HG02885 (cell line): Measurements from ENCODE around the gene GORASP1.
A peak's percentile ranks its signal among the peaks of the same experiment; 100 is the strongest.

ENCODE experiments used
- ATAC-seq: cut with Tn5 transposase; IDR thresholded peaks from one replicate; pipeline ENCODE4 v1.9.1; 2021; ENCODE audit warnings: mild to moderate bottlenecking; ENCODE audit not compliant: unreplicated experiment, poor library complexity

The GORASP1 gene

DNA sequence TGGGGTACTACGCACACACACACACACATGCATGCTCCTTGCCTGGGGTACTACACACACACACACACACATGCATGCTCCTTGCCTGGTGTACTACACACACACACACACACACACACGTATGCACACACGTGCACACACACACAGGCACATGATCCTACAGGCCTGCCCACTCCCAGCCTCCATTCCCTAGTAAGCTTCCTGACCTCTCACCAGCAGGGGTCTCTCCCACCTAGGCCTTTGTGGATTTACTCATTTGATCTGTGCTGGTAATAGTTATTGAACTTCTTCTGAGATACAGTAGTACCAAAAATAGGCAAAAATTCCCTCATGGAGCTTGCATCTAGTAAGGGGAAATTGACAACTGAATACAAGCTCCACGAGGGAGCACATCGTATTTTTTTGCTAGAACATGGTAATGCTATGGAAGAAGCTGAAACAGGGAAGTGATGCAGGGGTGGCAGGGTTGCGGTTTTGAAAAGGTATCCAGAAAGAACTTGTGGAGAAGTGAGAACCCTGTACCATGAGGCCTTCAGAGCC lies 19.2 kb upstream of the GORASP1 start:
- no peak for ATAC-seq

DNA sequence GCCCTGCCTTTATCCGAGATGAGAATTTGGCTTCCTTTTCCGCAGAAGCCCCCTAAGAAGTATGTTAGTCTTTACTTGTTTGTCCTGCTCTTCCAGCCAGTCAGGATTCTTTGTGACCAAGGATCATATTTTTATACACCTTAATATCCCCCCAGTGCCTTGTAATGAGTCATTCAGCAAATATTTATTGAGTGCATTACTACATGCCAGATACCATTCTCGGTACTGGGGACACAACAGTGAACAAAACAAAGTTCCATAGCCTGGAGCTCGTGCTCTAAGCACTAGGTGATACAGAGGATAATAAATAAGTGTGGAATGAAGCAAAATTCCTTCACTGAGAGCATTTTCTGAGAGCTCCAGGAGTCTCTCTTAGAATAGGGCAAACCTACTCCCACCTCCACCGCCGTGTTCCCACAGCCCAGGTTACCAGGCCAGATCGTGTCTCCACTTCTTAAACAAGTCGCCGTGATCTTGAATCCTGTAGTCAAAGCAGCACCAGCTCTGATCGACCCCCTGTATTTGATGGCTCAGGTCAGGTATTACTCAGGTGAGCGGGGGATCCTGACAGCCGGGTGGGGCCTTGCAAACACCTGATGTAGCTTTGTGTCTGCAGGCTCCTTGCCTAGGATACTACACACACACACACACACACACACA lies 18.5 kb upstream of the GORASP1 start:
- no peak for ATAC-seq

DNA sequence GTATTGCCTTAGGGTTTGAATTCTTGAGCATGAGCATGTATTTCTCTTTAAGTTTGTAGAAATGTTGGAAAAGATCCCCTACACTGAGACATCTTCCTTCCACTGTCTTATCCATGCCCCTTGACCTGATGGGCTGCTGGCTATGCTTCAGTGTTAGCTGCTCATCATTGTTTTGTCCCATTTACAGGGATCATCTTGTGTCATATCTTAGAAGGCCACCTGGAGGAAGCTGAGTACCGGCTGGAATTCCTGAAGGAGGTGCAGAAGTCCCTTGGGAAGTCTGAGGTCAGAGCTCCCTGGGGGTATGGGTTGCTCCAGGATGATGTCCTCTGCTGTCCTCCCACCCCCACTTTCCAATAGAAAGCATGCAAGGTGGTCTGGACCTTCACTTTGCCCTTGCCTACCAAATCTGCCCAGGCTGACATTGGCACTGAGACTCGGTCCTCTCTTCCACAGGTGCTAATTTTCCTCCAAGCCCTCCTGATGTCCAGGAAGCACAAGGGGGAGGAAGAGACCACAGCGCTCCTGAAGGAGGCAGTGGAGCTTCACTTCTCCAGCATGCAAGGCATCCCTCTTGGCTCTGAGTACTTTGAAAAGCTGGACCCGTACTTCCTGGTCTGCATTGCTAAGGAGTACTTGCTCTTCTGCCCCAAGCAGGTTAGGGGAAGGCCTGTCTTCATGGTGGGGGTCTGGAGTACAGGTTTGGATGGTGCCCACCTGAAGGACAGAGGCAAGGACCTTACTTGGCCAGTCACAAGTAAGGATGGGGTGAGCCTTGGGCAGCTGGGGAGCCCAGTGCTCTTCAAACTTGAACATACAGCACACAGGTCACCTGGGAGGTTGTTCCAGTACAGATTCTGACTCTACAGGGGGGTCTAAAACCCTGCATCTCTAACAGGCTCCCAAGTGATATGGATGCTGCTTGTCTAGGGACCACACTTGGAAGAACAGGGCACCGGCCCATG lies 17.7 kb upstream of the GORASP1 start:
- ATAC-seq: no peak

DNA sequence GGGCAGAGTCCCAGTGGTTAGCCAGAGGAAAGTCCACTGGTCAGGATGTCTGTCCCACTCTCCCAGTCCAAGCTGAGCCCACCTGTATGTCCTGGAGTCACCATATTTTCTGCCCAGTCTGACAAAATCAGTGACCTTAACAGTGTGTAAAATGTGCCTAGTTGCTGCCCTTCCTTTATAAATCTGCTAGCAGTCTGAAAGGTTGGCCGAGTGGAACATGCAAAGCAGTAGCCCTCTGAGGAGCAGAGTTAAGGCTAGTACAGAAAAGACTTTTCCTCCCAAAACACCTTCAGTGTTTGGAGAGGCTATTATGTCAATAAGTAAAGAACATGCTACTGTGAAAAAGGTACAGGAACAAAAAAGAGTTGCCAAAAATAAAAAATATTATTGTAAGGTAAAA lies 15.4 kb upstream of the GORASP1 start:
- peak; percentile 88 for ATAC-seq

DNA sequence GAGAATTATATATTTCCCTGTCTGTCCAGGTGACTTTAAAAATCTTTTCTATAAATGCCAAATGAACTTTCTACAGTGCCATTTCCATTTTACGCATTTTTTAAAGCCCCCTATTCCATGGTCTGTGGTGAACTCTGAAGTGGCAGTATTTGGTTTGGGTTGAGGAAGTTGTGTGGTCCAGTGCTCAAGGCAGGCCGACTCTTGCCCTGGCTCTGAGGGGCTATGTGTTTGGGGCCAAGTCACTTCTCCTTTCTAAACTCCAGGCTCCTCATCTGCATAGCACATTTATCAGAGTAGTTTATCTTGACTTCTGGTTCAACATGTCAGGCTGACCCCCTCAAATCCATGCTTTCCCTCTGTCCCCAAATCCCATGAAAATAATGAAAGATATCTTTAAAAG lies 14.2 kb upstream of the GORASP1 start:
- no peak for ATAC-seq

DNA sequence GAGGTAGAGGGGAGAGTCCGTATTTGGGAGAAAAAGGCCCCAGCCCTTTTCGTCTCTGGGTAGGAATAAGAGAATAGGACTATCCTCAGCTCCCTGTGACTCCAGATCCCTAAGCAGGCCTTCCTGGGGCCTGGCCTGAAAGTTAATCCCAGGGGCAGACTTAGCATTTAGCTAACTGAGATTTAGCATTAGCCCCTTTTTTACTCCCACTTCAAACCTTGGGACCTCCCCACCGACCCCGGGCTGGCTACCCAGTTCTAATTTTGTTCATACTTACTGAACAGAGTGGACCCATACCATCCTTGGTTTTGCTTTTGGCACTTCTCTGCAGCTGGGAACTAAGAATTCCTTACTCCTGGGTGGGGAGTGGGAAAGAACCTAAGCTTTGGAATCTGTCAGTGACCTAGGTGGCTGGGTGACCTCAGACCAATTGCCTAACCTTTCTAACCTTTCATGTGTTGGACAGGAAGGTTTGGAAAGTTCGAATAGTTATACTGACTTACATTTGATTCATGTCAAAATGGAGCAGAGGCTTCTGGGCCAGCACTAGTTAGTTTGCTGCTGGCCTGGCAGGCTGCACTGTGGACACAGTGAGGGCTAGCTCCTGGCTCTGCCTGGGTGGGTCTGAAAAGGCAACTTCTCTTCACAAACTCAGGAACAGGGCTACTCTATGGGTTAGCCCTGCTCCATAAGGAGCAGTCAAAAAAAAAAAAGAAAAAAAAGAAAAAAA lies 11.7 kb upstream of the GORASP1 start:
- no peak for ATAC-seq

DNA sequence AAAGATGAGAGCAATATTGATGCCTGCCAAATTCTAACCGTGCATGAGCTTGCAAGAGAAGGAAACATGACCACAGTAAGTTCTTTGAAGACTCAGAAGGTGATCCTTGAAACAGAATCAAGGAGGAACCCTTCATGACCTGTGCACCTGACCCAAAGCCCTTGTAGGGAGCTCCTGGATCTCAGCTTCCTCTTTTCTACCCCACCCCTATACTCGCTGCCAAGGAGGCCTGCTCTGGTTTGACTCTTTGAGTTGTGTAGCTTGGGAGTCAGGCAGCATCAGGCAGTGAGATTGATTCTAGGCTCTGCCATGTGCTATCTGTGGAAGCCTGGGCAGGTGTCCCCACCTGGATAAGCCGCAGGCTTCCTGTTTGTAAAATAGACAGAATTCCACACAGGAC lies 10.7 kb upstream of the GORASP1 start:
- ATAC-seq: no peak

DNA sequence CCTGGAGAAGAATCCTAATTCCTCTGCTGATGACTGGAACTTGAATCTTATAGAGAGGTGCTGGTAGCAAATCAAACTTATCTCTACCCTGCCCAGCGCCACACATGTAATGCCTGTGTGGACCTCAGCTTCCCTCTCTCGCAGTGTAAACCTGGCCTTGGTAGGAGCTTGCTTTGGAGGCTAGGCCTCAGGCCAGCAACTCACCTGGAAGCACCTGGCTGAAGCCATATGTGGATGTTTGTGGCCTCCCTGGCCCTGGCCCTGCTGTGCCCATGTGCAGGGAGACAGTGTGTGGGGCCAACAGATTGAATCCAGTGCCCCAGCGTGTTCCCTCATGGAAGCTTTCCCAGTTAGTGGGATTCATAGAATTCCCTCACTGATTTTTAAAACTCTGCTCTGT lies 8.4 kb upstream of the GORASP1 start:
- ATAC-seq: no peak

DNA sequence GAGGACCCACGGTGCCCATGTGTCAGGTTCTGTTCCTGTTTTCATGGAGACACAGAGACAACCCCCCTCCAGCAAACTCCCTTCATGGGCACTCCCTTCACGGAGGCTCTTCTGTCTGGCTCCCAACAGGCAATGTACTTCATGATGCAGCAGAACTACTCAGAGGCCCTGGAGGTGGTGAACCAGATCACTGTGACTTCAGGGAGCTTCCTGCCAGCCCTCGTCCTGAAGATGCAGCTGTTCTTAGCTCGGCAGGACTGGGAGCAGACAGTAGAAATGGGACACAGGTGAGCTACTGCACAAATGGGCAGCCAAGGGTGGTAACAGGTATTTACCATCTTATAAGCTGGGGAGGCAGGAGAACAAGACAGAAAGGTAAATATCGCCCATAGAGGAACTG lies 7.0 kb upstream of the GORASP1 start:
- no peak for ATAC-seq

DNA sequence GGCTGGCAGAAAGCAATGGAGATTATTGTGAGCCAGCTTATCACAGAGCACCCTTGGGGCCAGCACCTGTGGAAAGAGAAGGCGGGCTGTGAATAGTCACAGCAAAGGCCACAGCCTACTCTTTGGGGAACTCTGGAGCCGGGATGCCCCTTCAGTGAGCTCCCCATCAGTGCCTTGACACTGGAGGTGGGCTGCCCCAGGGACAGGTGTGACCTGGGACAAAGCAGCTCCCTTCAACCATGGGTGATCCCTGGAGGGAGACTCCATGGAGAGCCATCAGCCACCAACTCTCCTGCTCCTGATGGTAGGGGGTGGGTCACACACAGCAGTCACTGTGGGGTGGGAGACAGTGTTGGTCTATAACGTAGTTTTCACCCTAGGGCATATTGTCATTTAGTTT lies 5.9 kb upstream of the GORASP1 start:
- ATAC-seq: no peak

DNA sequence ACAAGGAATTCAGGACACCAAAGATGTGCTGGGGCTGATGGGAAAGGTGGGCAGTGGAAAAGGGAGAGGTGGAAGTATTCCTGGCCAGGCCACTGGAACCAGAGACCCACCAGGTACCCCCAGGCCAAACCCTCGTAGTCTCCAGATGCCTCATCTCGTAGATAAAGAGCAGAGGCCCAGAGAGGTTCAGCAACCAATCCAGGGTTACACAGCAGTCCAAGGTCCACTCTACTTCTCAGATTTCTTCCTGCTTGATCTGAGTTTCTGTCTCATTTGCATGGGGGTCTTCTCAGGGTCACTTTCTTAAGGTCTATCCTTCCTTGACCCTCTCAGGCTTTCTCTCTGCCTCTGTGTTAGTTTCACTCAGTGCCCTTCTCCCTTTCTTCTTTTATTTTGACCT lies 5.1 kb upstream of the GORASP1 start:
- no peak for ATAC-seq

DNA sequence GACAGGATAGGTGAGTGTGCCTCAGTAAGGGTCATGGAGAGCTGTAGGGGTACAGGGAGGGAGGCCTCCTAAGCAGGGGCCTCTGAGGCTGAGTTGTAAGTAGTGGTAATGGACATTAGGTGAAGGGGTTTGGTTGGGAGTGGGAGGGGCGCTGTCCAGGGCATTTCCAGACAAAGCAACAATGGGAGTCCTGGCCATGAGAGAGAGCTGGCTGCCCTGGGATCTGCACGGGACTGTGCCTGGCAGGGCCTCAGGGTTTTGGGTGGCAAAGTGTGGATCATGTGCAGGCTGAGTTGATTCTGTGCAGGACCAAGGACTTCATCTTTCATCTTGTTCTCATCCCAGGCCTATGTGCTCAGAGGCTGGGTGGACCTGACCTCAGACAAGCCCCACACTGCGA lies 4.7 kb upstream of the GORASP1 start:
- ATAC-seq: no peak

DNA sequence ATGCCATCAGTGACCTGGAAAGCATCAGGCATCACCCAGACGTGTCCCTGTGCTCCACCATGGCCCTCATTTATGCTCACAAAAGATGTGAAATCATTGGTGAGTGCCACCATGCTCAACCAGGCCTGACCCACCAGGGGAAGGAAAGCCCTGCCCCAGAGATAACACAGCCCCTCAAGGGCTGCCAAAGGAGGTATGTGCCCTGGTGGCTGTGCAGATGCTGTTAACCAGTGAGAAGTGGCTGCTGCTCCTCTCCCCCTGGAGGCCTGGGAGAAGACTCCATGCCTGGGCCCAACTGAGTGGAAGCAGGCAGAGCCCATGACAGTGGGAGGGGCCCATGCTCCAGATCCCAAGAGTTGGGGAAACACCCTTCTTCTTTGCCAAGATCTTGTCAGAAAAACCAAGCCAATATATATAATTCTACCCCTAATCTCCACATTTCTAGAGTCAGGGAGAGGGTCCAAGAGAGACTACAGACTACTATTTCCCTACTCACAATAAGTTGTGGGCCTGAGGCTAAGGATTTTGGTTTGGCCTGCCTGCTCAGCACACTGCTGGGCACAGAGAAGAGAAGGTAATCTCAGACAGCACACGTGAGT lies 2.7 kb upstream of the GORASP1 start:
- no peak for ATAC-seq

DNA sequence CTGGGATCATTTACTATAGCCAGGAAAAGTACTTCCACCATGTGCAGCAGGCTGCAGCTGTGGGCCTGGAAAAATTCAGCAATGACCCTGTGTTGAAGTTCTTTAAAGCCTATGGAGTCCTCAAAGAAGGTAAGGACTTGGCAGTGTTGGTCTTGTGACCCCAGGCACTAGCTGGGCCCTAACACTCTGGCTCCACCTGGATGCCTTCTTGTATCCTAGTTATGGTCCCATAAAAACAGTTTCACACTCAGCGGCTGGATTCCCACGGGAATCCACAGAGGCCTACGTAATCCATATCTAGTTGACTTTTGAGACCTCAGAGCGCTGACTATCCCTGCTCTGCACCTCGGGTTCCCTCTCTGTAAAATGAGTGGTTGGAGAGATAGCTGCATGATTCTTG lies 1.7 kb upstream of the GORASP1 start:
- ATAC-seq: no peak

DNA sequence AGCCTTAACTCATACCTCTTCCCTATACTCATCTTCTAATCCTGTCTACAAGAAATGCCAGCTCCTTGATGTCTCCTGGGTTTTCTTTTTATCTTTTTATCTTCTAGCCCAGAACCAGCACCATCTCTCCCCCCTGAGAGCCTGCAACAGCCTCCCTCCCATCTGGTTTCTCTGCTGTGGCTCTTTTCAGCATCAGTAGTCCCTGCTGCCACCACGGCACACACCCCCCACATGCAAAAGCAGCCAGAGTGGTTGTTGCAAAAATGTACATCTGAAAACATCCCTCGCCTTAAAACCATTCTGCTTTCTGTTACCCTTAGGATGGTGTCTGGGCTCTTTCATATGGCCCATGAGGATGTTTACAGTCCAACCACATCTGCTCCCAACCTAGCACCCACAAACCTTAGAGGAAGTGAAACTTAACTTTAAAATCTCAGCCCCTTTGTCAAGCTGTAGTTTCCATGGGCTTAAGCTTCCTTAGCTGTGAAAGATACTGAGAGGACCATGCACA lies 828 bp upstream of the GORASP1 start:
- peak; percentile 73 for ATAC-seq

DNA sequence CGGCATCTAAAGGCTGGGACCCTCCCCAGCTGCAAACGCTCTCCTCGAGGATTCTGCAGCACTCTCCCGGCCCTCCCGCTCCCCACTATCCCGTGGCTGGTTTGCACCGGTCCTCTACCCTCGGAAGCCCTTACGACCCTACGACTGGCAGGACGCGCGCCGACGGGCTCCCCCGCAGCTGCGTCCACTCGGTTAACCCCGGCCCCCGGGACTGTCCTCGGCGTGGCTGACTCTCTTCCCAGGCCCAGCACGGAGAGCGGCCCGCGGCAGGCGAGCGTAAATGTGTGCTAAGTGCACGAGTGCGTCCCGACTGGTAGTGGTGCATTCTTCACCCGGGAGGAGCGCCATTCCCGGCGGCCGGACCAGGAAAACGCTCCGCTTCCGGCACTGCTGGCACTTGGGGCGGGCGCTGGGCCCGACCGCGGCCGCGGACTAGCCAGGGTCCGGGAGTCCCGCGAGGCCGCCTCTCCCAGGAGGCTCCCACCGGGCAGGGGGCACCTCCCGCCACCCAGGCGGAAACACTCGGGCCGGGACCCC lies 508 bp downstream of the GORASP1 start:
- ATAC-seq: peak; percentile 3

DNA sequence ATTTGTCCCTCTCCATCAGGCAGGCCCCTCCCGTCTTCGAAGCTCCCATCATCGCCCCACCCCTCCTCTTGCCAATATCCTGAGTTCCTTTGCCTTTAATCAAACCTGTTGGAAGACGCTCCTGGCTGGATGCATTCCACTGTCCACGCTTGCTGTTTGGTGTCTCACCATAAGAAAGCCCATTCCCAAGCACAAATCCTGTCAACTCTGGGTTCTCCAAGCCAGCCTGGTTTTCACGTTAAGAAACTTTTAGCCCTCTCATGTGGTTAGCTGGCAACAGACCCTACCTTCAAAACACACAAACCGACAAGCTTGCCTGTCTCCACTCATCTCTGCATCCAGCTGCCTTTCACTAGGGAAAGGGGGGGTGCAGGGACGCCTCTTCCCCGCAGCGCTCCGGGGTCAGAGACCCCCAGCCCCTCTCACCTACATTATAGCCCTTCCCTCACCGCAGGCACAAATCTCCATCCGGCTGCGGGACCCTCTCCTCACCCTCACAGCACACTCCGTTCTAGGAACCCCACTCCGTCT lies 1.1 kb downstream of the GORASP1 start:
- no peak for ATAC-seq

DNA sequence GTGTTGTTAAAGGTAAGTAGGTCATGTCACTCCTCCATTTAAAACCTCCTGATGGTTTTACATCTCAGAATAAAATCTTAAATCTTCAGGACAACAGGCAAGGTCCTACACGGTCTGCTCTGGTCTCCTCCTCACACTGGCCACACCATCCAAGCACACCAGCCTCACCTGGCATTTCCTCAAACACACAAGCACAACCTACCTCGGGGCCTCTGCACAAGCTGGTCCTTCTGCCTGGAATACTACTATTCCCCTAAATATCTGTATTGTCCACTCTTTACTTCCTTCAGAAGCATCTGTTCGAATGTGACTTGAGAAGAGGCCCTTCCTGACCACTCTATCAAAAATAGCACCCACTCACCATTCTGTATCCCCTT lies 1.8 kb downstream of the GORASP1 start:
- ATAC-seq: no peak

DNA sequence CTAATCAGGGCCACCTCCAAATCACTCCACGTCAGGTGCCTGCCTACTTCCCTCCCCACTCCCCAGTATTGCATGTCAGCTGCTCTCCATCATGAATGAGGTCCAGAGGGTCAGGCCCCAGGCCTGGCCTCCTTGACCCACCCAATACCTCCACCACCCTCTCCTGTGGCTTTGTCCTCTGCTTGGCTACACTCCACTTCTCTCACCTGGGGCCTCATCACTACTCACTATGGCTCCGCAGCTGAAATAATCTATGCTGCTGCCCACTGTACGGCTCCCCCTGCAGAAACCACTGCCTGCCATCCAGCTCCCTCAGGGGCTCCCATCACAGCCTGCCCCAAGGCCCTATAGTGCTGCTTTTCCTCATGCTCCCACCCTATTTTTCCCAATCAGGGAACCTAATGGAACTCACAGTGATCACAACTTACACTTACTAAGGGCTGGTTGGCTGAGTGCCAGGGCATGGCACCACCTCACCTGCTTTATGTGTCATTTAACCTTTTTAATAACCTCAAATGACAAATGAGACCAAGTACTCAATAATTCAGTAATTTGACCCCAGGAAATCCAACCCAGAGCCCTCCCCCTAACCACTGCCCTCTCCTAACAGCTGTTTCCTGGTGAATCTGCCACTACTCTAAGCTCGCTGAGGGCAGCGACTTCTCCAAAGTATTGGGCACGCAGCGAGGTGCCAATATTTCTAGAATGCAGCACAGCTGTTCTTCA lies 2.3 kb downstream of the GORASP1 start:
- no peak for ATAC-seq
